Heart left ventricle (tissue), 16 donors: ENCODE data around the gene KIF3C. TPM values are rescaled to one million over a fixed set of nuclear protein-coding genes. Genes with fewer than 3 reads are reported as not detected.
A peak's percentile ranks its signal among the peaks of the same experiment; 100 is the strongest.
"Not testable (repeated sequence)": the region's sequence is repeated elsewhere in the genome, so short reads cannot be mapped to it uniquely, and the experiment has no call there.

Experiments
- ATAC-seq, 4 donors: fragments of 200-7000 bp; cut with Tn5 transposase; one replicate each; pipeline ENCODE4 v1.9.1; 2020 to 2022; ENCODE audit warnings: moderate library complexity in 4 of 4, mild to moderate bottlenecking in 3 of 4, moderate number of reproducible peaks in 1 of 4
- DNase-seq, 5 donors: peaks; one replicate each; pipeline ENCODE4 v3.0.0-alpha.2; 2020
- H3K27ac ChIP-seq, 12 donors: fragments of 200-600 bp; sonication (generic) in 4 of 12; one replicate each; pipeline versions ENCODE4 v1.5.0 to v1.8.0; 2016 to 2022; ENCODE audit warnings: mild to moderate bottlenecking in 2 of 12
- H3K27me3 ChIP-seq, 9 donors: fragments of 200-600 bp; sonication (generic) in 2 of 9; one replicate each; pipeline versions ENCODE4 v1.5.1 to v1.8.0; 2016 to 2022; ENCODE audit warnings: mild to moderate bottlenecking in 3 of 9
- H3K36me3 ChIP-seq, 9 donors: fragments of 200-600 bp; sonication (generic) in 2 of 9; one replicate each; pipeline versions ENCODE4 v1.5.0 to v1.8.0; 2018 to 2022; ENCODE audit warnings: mild to moderate bottlenecking in 2 of 9
- H3K4me1 ChIP-seq, 12 donors: fragments of 200-600 bp; sonication (generic) in 4 of 12; one replicate each; pipeline versions ENCODE4 v1.5.0 to v1.8.0; 2016 to 2022; ENCODE audit warnings: mild to moderate bottlenecking in 3 of 12
- H3K4me3 ChIP-seq, 12 donors: fragments of 200-600 bp; sonication (generic) in 4 of 12; one replicate each; pipeline versions ENCODE4 v1.5.0 to v1.8.0; 2017 to 2022; ENCODE audit warnings: mild to moderate bottlenecking in 9 of 12, moderate library complexity in 4 of 12
- H3K9me3 ChIP-seq, 12 donors: fragments of 200-600 bp; sonication (generic) in 4 of 12; one replicate each; pipeline versions ENCODE4 v1.5.0 to v1.8.0; 2016 to 2022; ENCODE audit warnings: mild to moderate bottlenecking in 1 of 12
- CTCF ChIP-seq, 12 donors: fragments of 200-600 bp; sonication (generic) in 4 of 12; IDR thresholded peaks; one replicate each; pipeline versions ENCODE4 v1.5.0 to v1.8.0; 2018 to 2022; ENCODE audit warnings: antibody characterized with exemption in 12 of 12, mild to moderate bottlenecking in 5 of 12
- POLR2A ChIP-seq, 2 donors: fragments of 450-650 bp; IDR thresholded peaks; one replicate each; pipeline ENCODE4 v1.6.1; 2017; ENCODE audit warnings: antibody characterized with exemption in 2 of 2, mild to moderate bottlenecking in 2 of 2, moderate library complexity in 2 of 2
- WGBS, 4 donors: extraction: QIAGEN DNeasy Blood & Tissue Kit in 2 of 4; methylation state at CpG; one replicate each; pipeline versions ENCODE4 v1.1.5 to v1.1.7; 2013 to 2018; 5-methylcytosine and 5-hydroxymethylcytosine counted together
- intact Hi-C, 10 donors: fragments of 100-400 bp; cut with DNase I; formaldehyde crosslinking; loops; one replicate each; pipeline versions ENCODE4 v1.11.1 to v1.14.2; 2022
- polyA plus RNA-seq, 2 donors: library from polyadenylated mRNA; stranded (reverse); fragments of 200-250 nt; gene quantifications; one replicate each; pipeline ENCODE4 v1.2.3, GENCODE V29; 2013
- total RNA-seq, 9 donors: library from RNA; depleted of rRNA in 2 of 9; stranded (reverse); fragments of >200 nt in 2 of 9; fragmentation: NEBNext Ultra II Directional in 3 of 9; extraction: Animal tissue kit (Norgen Biotek cat#: 25700) in 3 of 9; gene quantifications; one replicate each; pipeline versions ENCODE4 v1.1.0 to v1.2.4, GENCODE V29; 2016 to 2023
- donor health status: ischemic (EF 13 %, LVEDD 7.1; RV severe dilation, severe dysfunction).
- donor health status: healthy with polysubstance abuse.
- donor health status: DM: no; HTN: yes; CAD: no.
- donor health status: DM: no; HTN: no; CAD: no.
- donor health status: ischemic (EF 25% LVEDD 6.9; RV normal size, moderate dysfunction).
- donor health status: ischemic (EF 25% LVEDD 5.7; RV mildly dilated, moderate dysfunction).
- donor health status: healthy.
- donor health status: DM: yes; HTN: yes; CAD: no.
- donor health status: ischemic (EF 35%, LVEDD 5.7; RV mildly dilated, moderate dysfunction).
- donor health status: nonischemic (EF 11% LVEDD 7.7; RV severe dilation, severe dysfunction).
- donor health status: DM: yes; HTN: yes; CAD: no.
- donor health status: PGD.
- donor health status: ischemic (EF 29% LVEDD 5.4; RV normal size, mild dysfunction).
- donor health status: nonischemic (EF 23%, LVEDD 6.1; RV moderate dilation, normal function).

The KIF3C gene
- total and polyA plus RNA-seq, 11 donors: 0.93 to 8.9 (median 2.3) TPM

GRCh38 chr2:26020231-26020640 is 37.9 kb upstream of the KIF3C start:
- 71 to 92% (median 81%) methylated on average over 4 of the region's 4 CpGs for WGBS, 4 donors
- ATAC-seq: no peak
- H3K4me1 ChIP-seq: peaks cover 0 to 25% (median 9%) of the 10 kb centered on the region in 12 donors

GRCh38 chr2:26018184-26019055 is 36.1 kb upstream of the KIF3C start:
- no peaks in the 10 kb centered on the region for H3K9me3 ChIP-seq
- H3K27ac ChIP-seq: peak overlapping the region in 8 of 12 donors; percentile 0 to 46 (median 24)
- peaks cover 0 to 25% (median 9%) of the 10 kb centered on the region in 12 donors for H3K4me1 ChIP-seq
- 39 to 46% (median 41%) methylated on average over 3 of the region's 3 CpGs for WGBS, 4 donors
- DNase-seq (peak; percentile 55 to 83 (median 79)), ATAC-seq (peak; percentile 95 to 100 (median 98))
- H3K4me3 ChIP-seq: no peak overlapping the region
- H3K36me3 ChIP-seq: no peaks in the 10 kb centered on the region
- H3K27me3 ChIP-seq: no peaks in the 10 kb centered on the region
- no peak for TF ChIP-seq POLR2A (IDR thresholded peaks at IDR 0.05)
- TF ChIP-seq CTCF (IDR thresholded peaks at IDR 0.05): no peak
- intact Hi-C loops: no loop called here

More at GRCh38 chr2:26020231-26020640, 37.9 kb upstream of the KIF3C start:
- DNase-seq: no peak
- no peak overlapping the region for H3K4me3 ChIP-seq
- TF ChIP-seq POLR2A (IDR thresholded peaks at IDR 0.05) (no peak), CTCF (IDR thresholded peaks at IDR 0.05) (no peak)
- no peaks in the 10 kb centered on the region for H3K36me3 ChIP-seq
- no peaks in the 10 kb centered on the region for H3K27me3 ChIP-seq
- H3K27ac ChIP-seq: no peak overlapping the region
- intact Hi-C loops: no loop called here
- no peaks in the 10 kb centered on the region for H3K9me3 ChIP-seq

GRCh38 chr2:26017464-26018183 is 35.3 kb upstream of the KIF3C start:
- intact Hi-C loops: no loop called here
- DNase-seq (no peak), ATAC-seq (no peak)
- Histone ChIP-seq H3K27ac (peak overlapping the region in 8 of 12 donors; percentile 0 to 46 (median 24)), H3K4me1 (peaks cover 0 to 28% (median 9%) of the 10 kb centered on the region in 12 donors), H3K36me3 (no peaks in the 10 kb centered on the region), H3K9me3 (no peaks in the 10 kb centered on the region), H3K27me3 (no peaks in the 10 kb centered on the region), H3K4me3 (no peak overlapping the region)
- no peak for TF ChIP-seq CTCF (IDR thresholded peaks at IDR 0.05)
- no peak for TF ChIP-seq POLR2A (IDR thresholded peaks at IDR 0.05)
- WGBS, 4 donors: 87 to 94% (median 89%) methylated on average over 5 of the region's 5 CpGs

GRCh38 chr2:26016706-26017045 is 34.4 kb upstream of the KIF3C start:
- WGBS, 4 donors: 93 to 99% (median 95%) methylated on average over 4 of the region's 4 CpGs
- H3K9me3 ChIP-seq, intact Hi-C loops, DNase-seq, H3K27me3 ChIP-seq, H3K4me3 ChIP-seq, ATAC-seq, H3K36me3 ChIP-seq: not testable (repeated sequence)
- Histone ChIP-seq H3K27ac (peak overlapping the region in 1 of 12 donors; percentile 63), H3K4me1 (peaks cover 0 to 36% (median 10%) of the 10 kb centered on the region in 12 donors)
